ENCODE data around the gene EAF2. TPM values are rescaled to one million over a fixed set of nuclear protein-coding genes. Genes with fewer than 3 reads are reported as not detected.

Gene EAF2
- total and polyA plus RNA-seq, 2 donors (not counting 1 experiment from before 2014, with no cell fraction given): 31.1 to 161 TPM

DNA sequence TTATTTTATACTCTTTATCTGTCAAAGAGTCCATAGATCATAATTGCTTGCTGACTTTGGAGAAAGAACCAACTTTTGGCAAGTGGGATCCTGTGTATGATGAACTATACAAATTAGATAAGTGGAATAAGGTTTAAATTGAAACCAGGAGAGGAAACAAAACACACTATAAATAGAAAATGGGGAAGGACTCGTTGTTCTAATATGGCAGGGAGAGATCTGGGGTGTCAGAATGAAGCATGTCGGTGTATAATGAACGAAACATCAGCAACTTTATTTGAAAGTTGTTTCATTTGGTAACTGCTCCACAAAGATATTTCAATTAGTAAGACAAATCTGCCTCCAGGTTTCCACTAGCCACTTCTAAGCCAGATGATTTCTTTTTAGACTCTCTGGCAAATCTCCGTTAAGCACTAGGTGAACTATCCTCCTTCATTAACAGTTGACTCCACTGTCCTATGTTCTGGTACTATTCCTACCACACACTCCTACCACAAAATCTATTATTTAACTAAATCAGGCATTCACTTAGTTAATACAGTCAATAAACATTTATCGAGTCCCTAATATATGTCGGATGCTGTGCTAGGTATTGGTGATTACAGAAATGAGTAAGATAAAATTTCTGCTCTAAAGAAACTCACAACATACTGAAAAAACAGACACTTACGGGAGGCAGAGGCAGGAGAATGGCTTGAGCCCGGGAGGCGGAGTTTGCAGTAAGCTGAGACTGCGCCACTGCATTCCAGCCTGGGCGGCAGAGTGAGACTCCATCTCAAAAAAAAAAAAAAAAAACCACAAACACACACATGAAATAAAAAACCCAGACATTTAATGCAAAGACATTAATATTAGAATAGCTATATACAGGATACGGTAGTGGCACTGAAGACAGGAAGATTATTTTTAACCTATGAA is 79.3 kb downstream of the EAF2 start:
- intact Hi-C loops (cut with micrococcal nuclease): no loop called here
- ATAC-seq (ENCODE audit: low read depth) (no peak), DNase-seq (no peak)
- Histone ChIP-seq H3K4me2 (replicated peaks; ENCODE audit: low read depth, low read length, poor library complexity, severe bottlenecking) (no peak overlapping the region), H2AFZ (ENCODE audit: insufficient read depth, low read depth, low read length, poor library complexity, severe bottlenecking) (no peak overlapping the region), H3K4me3 (ENCODE audit: control extremely low read depth in 1 of 5, extremely low read depth in 1 of 5, insufficient read depth in 1 of 5, low read depth in 2 of 5, low read length in 4 of 5) (no peak overlapping the region), H3K27me3 (replicated peaks in 1 of 4; ENCODE audit: control extremely low read depth in 1 of 4, control insufficient read depth in 3 of 4, insufficient read depth in 4 of 4, low read length in 3 of 4) (no peaks in the 10 kb centered on the region), H3K4me1 (ENCODE audit: control insufficient read depth in 2 of 2, insufficient read depth in 2 of 2, low read length in 2 of 2) (no peaks in the 10 kb centered on the region), H3K79me2 (ENCODE audit: control insufficient read depth, insufficient read depth, low read length) (peaks cover 3% of the 10 kb centered on the region), H3K9me3 (ENCODE audit: control extremely low read depth in 1 of 3, control insufficient read depth in 2 of 3, insufficient read depth in 1 of 3, low read length in 2 of 3) (peaks cover 0 to 3% (median 0%) of the 10 kb centered on the region in 3 donors), H3K27ac (ENCODE audit: low read length in 2 of 2) (peak overlapping the region in 1 of 2 donors; percentile 5), H3K9ac (ENCODE audit: low read length) (no peak overlapping the region), H3K36me3 (replicated peaks in 1 of 2; ENCODE audit: control extremely low read depth in 1 of 2, control insufficient read depth in 1 of 2, extremely low read depth in 1 of 2, insufficient read depth in 2 of 2, low read length in 1 of 2) (peaks cover 11 to 83% of the 10 kb centered on the region in 2 experiments), H4K20me1 (ENCODE audit: control insufficient read depth, insufficient read depth, low read length, poor library complexity, severe bottlenecking) (no peaks in the 10 kb centered on the region)
- H3K27me3 Mint-ChIP-seq: no peaks in the 10 kb centered on the region
- ChIA-PET POLR2A (no interaction called here), CTCF (no interaction called here)
- H3K9me3 Mint-ChIP-seq (ENCODE audit: insufficient read depth): no peaks in the 10 kb centered on the region
- no peak overlapping the region for H3K4me3 Mint-ChIP-seq
- 100% methylated on average over 1 of the region's 12 CpGs for WGBS (ENCODE audit: insufficient coverage)
- no peak overlapping the region for H3K27ac Mint-ChIP-seq
- peaks cover 5% of the 10 kb centered on the region for H3K4me1 Mint-ChIP-seq
- TF ChIP-seq EZH2 (IDR thresholded peaks at IDR 0.05; ENCODE audit: borderline replicate concordance, insufficient read depth, low read depth, low read length, poor library complexity, severe bottlenecking): no peak
- TF ChIP-seq CTCF (IDR thresholded peaks at IDR 0.05): no peak

- intact Hi-C loops (cut with micrococcal nuclease): no loop called here
- CTCF ChIA-PET: interaction anchor here (1.5 kb wide), 1 partner anchor 79 kb away, joined by 4 read pairs; no protein-coding TSS in a partner anchor
- H3K9me3 Mint-ChIP-seq (ENCODE audit: insufficient read depth): no peaks in the 10 kb centered on the region
- Histone ChIP-seq H3K4me2 (replicated peaks; ENCODE audit: low read depth, low read length, poor library complexity, severe bottlenecking) (no peak overlapping the region), H3K9me3 (ENCODE audit: control extremely low read depth in 1 of 3, control insufficient read depth in 2 of 3, insufficient read depth in 1 of 3, low read length in 2 of 3) (peaks cover 0 to 3% (median 0%) of the 10 kb centered on the region in 3 donors), H3K36me3 (replicated peaks in 1 of 2; ENCODE audit: control extremely low read depth in 1 of 2, control insufficient read depth in 1 of 2, extremely low read depth in 1 of 2, insufficient read depth in 2 of 2, low read length in 1 of 2) (peaks cover 13 to 82% of the 10 kb centered on the region in 2 experiments), H3K4me3 (ENCODE audit: control extremely low read depth in 1 of 5, extremely low read depth in 1 of 5, insufficient read depth in 1 of 5, low read depth in 2 of 5, low read length in 4 of 5) (no peak overlapping the region), H3K27me3 (replicated peaks in 1 of 4; ENCODE audit: control extremely low read depth in 1 of 4, control insufficient read depth in 3 of 4, insufficient read depth in 4 of 4, low read length in 3 of 4) (no peaks in the 10 kb centered on the region), H3K4me1 (ENCODE audit: control insufficient read depth in 2 of 2, insufficient read depth in 2 of 2, low read length in 2 of 2) (no peaks in the 10 kb centered on the region), H3K27ac (ENCODE audit: low read length in 2 of 2) (no peak overlapping the region), H2AFZ (ENCODE audit: insufficient read depth, low read depth, low read length, poor library complexity, severe bottlenecking) (no peak overlapping the region), H3K9ac (ENCODE audit: low read length) (no peak overlapping the region), H3K79me2 (ENCODE audit: control insufficient read depth, insufficient read depth, low read length) (no peaks in the 10 kb centered on the region), H4K20me1 (ENCODE audit: control insufficient read depth, insufficient read depth, low read length, poor library complexity, severe bottlenecking) (no peaks in the 10 kb centered on the region)
- H3K4me3 Mint-ChIP-seq: no peak overlapping the region
- no peaks in the 10 kb centered on the region for H3K27me3 Mint-ChIP-seq
- H3K27ac Mint-ChIP-seq: no peak overlapping the region
- TF ChIP-seq EZH2 (IDR thresholded peaks at IDR 0.05; ENCODE audit: borderline replicate concordance, insufficient read depth, low read depth, low read length, poor library complexity, severe bottlenecking) (no peak), CTCF (IDR thresholded peaks at IDR 0.05) (no peak)
- DNase-seq (no peak), ATAC-seq (ENCODE audit: low read depth) (no peak)
- peaks cover 5% of the 10 kb centered on the region for H3K4me1 Mint-ChIP-seq
- POLR2A ChIA-PET: no interaction called here
Measured at GRCh38 chr3:121916189-121916588, 81.2 kb downstream of the EAF2 start.

Measured in B cell (primary cell).